H1 (cell line): ENCODE data around the gene RBM19. TPM values are rescaled to one million over a fixed set of nuclear protein-coding genes. Genes with fewer than 3 reads are reported as not detected.

Source experiments
- CTCF ChIA-PET: fragments of 300-600 bp; sonication (Branson Sonifier 250); formaldehyde crosslinking; loops from one replicate; lab custom pipeline; 2021; ENCODE audit not compliant: partially characterized antibody; lab: Charles Lee
- POLR2A ChIA-PET: fragments of 300-600 bp; sonication (Branson Sonifier 250); formaldehyde crosslinking; loops from one replicate; lab custom pipeline; 2021; ENCODE audit warnings: inconsistent platforms; ENCODE audit not compliant: partially characterized antibody; lab: Charles Lee
- DNase-seq, 2 experiments: peaks; one replicate each; pipeline versions ENCODE4 v3.0.0 to v3.0.0-alpha.2; 2010 to 2022; ENCODE audit warnings: low spot score in 2 of 2, low read depth in 1 of 2, mixed read lengths in 1 of 2
- FAIRE-seq: peaks from 2 replicates; lab custom pipeline; 2011; peaks lifted over from hg19 to GRCh38; lab: Jason Lieb, UNC
- H2AFZ ChIP-seq: 2 replicates; pipeline ENCODE4 v1.8.1; 2012; ENCODE audit warnings: low read length, inconsistent platforms
- H2AK5ac ChIP-seq: 2 replicates; pipeline ENCODE4 v1.6.1; 2013; ENCODE audit warnings: low read depth, low read length
- H2BK120ac ChIP-seq: replicated peaks from 2 replicates; pipeline ENCODE3; 2013; ENCODE audit warnings: low read depth, low read length, inconsistent platforms
- H2BK12ac ChIP-seq: 2 replicates; pipeline ENCODE4 v1.6.1; 2013; ENCODE audit warnings: low read depth, low read length
- H2BK15ac ChIP-seq: 2 replicates; pipeline ENCODE4 v1.6.1; 2013; ENCODE audit warnings: low read length
- H2BK20ac ChIP-seq: 2 replicates; pipeline ENCODE4 v1.6.1; 2013; ENCODE audit warnings: low read length
- H2BK5ac ChIP-seq: 2 replicates; pipeline ENCODE4 v1.6.1; 2013; ENCODE audit warnings: low read depth, low read length
- H3K14ac ChIP-seq: 2 replicates; pipeline ENCODE4 v1.6.1; 2013; ENCODE audit warnings: inconsistent platforms; ENCODE audit not compliant: insufficient read length
- H3K18ac ChIP-seq: 2 replicates; pipeline ENCODE4 v1.6.1; 2013; ENCODE audit warnings: low read length; ENCODE audit errors: extremely low read depth
- H3K23ac ChIP-seq: 2 replicates; pipeline ENCODE4 v1.6.1; 2013; ENCODE audit warnings: inconsistent platforms; ENCODE audit not compliant: insufficient read length
- H3K23me2 ChIP-seq: 2 replicates; pipeline ENCODE4 v1.6.1; 2013; ENCODE audit warnings: low read depth, low read length
- H3K27ac ChIP-seq: 2 replicates; pipeline ENCODE4 v1.6.1; 2011; ENCODE audit warnings: low read depth, low read length, inconsistent platforms
- H3K27me3 ChIP-seq, 4 experiments: replicated peaks in 1 of 4; 1 replicate in 1 of 4; 2 replicates in 3 of 4; pipeline versions ENCODE4 v1.6.1 to v1.8.1; 2011 to 2013; ENCODE audit warnings: low read length in 3 of 4, mild to moderate bottlenecking in 3 of 4, inconsistent platforms in 2 of 4, mixed read lengths in 2 of 4, moderate library complexity in 1 of 4; ENCODE audit not compliant: control insufficient read depth in 3 of 4, insufficient read depth in 3 of 4; ENCODE audit errors: extremely low read depth in 1 of 4
- H3K36me3 ChIP-seq, 4 experiments: 2 replicates each; pipeline versions ENCODE4 v1.6.1 to v1.8.1; 2011 to 2013; ENCODE audit warnings: mild to moderate bottlenecking in 4 of 4, low read length in 3 of 4, moderate library complexity in 2 of 4, control low read depth in 1 of 4, inconsistent platforms in 1 of 4; ENCODE audit not compliant: insufficient read depth in 4 of 4, control insufficient read depth in 2 of 4
- H3K4ac ChIP-seq: replicated peaks from 2 replicates; pipeline ENCODE3; 2013; ENCODE audit warnings: low read length, low read depth, mixed read lengths, inconsistent platforms; ENCODE audit not compliant: insufficient read length
- H3K4me1 ChIP-seq, 4 experiments: replicated peaks in 1 of 4; 1 replicate in 1 of 4; 2 replicates in 3 of 4; pipeline versions ENCODE4 v1.6.1 to v1.8.1; 2011 to 2013; ENCODE audit warnings: low read length in 3 of 4, inconsistent platforms in 2 of 4, mixed read lengths in 1 of 4; ENCODE audit not compliant: insufficient read depth in 4 of 4, control insufficient read depth in 3 of 4
- H3K4me2 ChIP-seq, 2 experiments: 2 replicates each; pipeline versions ENCODE4 v1.6.1 to v1.8.1; 2011 to 2013; ENCODE audit warnings: low read depth in 2 of 2, low read length in 2 of 2, control low read depth in 1 of 2, inconsistent platforms in 1 of 2, mild to moderate bottlenecking in 1 of 2; ENCODE audit not compliant: insufficient read depth in 1 of 2
- H3K4me3 ChIP-seq, 4 experiments: fragments of 200-600, 300-600 bp in 1 of 4; sonication (generic), shearing (Covaris generic), sonication (Bioruptor Twin) in 1 of 4; 2 replicates each; pipeline versions ENCODE4 v1.5.1 to v1.8.1; 2011 to 2016; ENCODE audit warnings: low read length in 4 of 4, low read depth in 3 of 4, control low read depth in 2 of 4, inconsistent platforms in 2 of 4, mild to moderate bottlenecking in 2 of 4, mixed read lengths in 1 of 4, moderate library complexity in 1 of 4; ENCODE audit not compliant: insufficient read depth in 2 of 4; ENCODE audit errors: extremely low read depth in 1 of 4
- H3K56ac ChIP-seq: replicated peaks from 2 replicates; pipeline ENCODE3; 2013; ENCODE audit warnings: low read depth, mild to moderate bottlenecking, mixed read lengths, low read length, inconsistent platforms; ENCODE audit not compliant: insufficient read length
- H3K79me1 ChIP-seq: 2 replicates; pipeline ENCODE4 v1.6.1; 2013; ENCODE audit warnings: low read depth, low read length, control low read depth
- H3K79me2 ChIP-seq, 2 experiments: 2 replicates each; pipeline versions ENCODE4 v1.6.1 to v1.8.1; 2012 to 2013; ENCODE audit warnings: low read length in 2 of 2, mild to moderate bottlenecking in 2 of 2, inconsistent platforms in 1 of 2; ENCODE audit not compliant: insufficient read depth in 2 of 2, control insufficient read depth in 1 of 2
- H3K9ac ChIP-seq, 4 experiments: replicated peaks in 1 of 4; 1 replicate in 1 of 4; 2 replicates in 3 of 4; pipeline versions ENCODE4 v1.6.1 to v1.8.1; 2011 to 2013; ENCODE audit warnings: low read depth in 3 of 4, low read length in 3 of 4, control low read depth in 2 of 4, mild to moderate bottlenecking in 2 of 4, moderate library complexity in 2 of 4, inconsistent platforms in 1 of 4; ENCODE audit errors: extremely low read depth in 1 of 4
- H3K9me3 ChIP-seq, 2 experiments: 2 replicates each; pipeline versions ENCODE4 v1.6.1 to v1.8.1; 2012 to 2013; ENCODE audit warnings: mild to moderate bottlenecking in 2 of 2, moderate library complexity in 2 of 2, control low read depth in 1 of 2, inconsistent platforms in 1 of 2, low read depth in 1 of 2, low read length in 1 of 2, mixed read lengths in 1 of 2; ENCODE audit not compliant: insufficient read depth in 2 of 2
- H4K20me1 ChIP-seq, 2 experiments: replicated peaks in 1 of 2; 2 replicates each; pipeline versions ENCODE3 to v1.8.1; 2011 to 2013; ENCODE audit warnings: inconsistent platforms in 2 of 2, low read length in 2 of 2, mild to moderate bottlenecking in 1 of 2; ENCODE audit not compliant: insufficient read depth in 2 of 2, control insufficient read depth in 1 of 2
- H4K5ac ChIP-seq: 2 replicates; pipeline ENCODE4 v1.6.1; 2013; ENCODE audit warnings: low read length, low read depth, mixed read lengths, inconsistent platforms; ENCODE audit not compliant: insufficient read length
- H4K8ac ChIP-seq: 2 replicates; pipeline ENCODE4 v1.8.0; 2013; ENCODE audit warnings: mild to moderate bottlenecking, moderate library complexity, low read length, inconsistent platforms; ENCODE audit not compliant: insufficient read depth; ENCODE audit errors: extremely low read depth
- H4K91ac ChIP-seq: replicated peaks from 2 replicates; pipeline ENCODE3; 2013; ENCODE audit warnings: low read length, mixed read lengths, inconsistent platforms; ENCODE audit not compliant: insufficient read length
- CBX5 ChIP-seq: fragments of 300-800, 300-1000 bp; sonication (generic); IDR thresholded peaks from 2 replicates; pipeline ENCODE4 v1.7.1; 2016; ENCODE audit warnings: antibody characterized with exemption, low read length, low read depth
- CEBPB ChIP-seq: IDR thresholded peaks from 2 replicates; pipeline ENCODE4 v1.6.1; 2012; ENCODE audit warnings: low read depth, low read length
- CHD1 ChIP-seq: IDR thresholded peaks from 2 replicates; pipeline ENCODE4 v1.6.1; 2012; ENCODE audit warnings: low read depth, low read length, improper control_type of control experiment
- CREB1 ChIP-seq: IDR thresholded peaks from 2 replicates; pipeline ENCODE4 v1.6.1; 2012; ENCODE audit warnings: inconsistent platforms
- EP300 ChIP-seq, 2 experiments: IDR thresholded peaks; 1 replicate in 1 of 2; 2 replicates in 1 of 2; pipeline ENCODE4 v1.6.1; 2011 to 2012; ENCODE audit warnings: low read depth in 2 of 2, low read length in 2 of 2, mild to moderate bottlenecking in 2 of 2, borderline replicate concordance in 1 of 2, inconsistent platforms in 1 of 2, moderate library complexity in 1 of 2
- GABPA ChIP-seq: IDR thresholded peaks from 2 replicates; pipeline ENCODE4 v1.6.1; 2011; ENCODE audit warnings: mild to moderate bottlenecking, low read length, moderate library complexity, borderline replicate concordance; ENCODE audit not compliant: insufficient read depth
- GTF2F1 ChIP-seq: IDR thresholded peaks from 2 replicates; pipeline ENCODE4 v1.6.1; 2012; ENCODE audit warnings: low read depth, low read length, improper control_type of control experiment, borderline replicate concordance
- MAFK ChIP-seq: IDR thresholded peaks from 2 replicates; pipeline ENCODE4 v1.6.1; 2012; ENCODE audit warnings: low read depth, mild to moderate bottlenecking, improper control_type of control experiment, low read length
- NRF1 ChIP-seq: IDR thresholded peaks from 2 replicates; pipeline ENCODE4 v1.6.1; 2011; ENCODE audit warnings: mild to moderate bottlenecking, low read depth, low read length, improper control_type of control experiment
- PHF8 ChIP-seq: fragments of 200-600 bp; sonication (generic); conservative IDR thresholded peaks from 2 replicates; pipeline ENCODE4 v1.7.1; 2012; ENCODE audit warnings: low read depth, mild to moderate bottlenecking, inconsistent platforms, low read length, moderate library complexity
- RXRA ChIP-seq: IDR thresholded peaks from 2 replicates; pipeline ENCODE4 v1.6.1; 2011; ENCODE audit warnings: low read depth, mild to moderate bottlenecking, low read length, moderate library complexity; ENCODE audit not compliant: insufficient read depth
- SIRT6 ChIP-seq: IDR thresholded peaks from one replicate; pipeline ENCODE4 v1.7.1; 2012; ENCODE audit warnings: low read length, inconsistent platforms
- SIX5 ChIP-seq: IDR thresholded peaks from 2 replicates; pipeline ENCODE4 v1.6.1; 2011; ENCODE audit warnings: mild to moderate bottlenecking, low read depth, low read length
- SUZ12 ChIP-seq: fragments of 200-600 bp; sonication (generic); IDR thresholded peaks from 2 replicates; pipeline ENCODE4 v1.6.1; 2012; ENCODE audit warnings: mild to moderate bottlenecking, inconsistent platforms, low read length, moderate library complexity, mixed read lengths
- TBP ChIP-seq: IDR thresholded peaks from 2 replicates; pipeline ENCODE4 v1.6.1; 2011; ENCODE audit warnings: low read depth, low read length, improper control_type of control experiment
- WGBS, 2 experiments: shearing (Covaris generic) in 1 of 2; methylation state at CpG; one replicate each; pipeline versions ENCODE4 v1.1.6 to v1.1.7; 2013 to 2015; ENCODE audit warnings: low lambda C conversion rate in 2 of 2, mixed read lengths in 2 of 2, inconsistent platforms in 1 of 2, low coverage in 1 of 2, missing lambda C conversion rate in 1 of 2; ENCODE audit not compliant: insufficient replicate concordance in 2 of 2, insufficient coverage in 1 of 2, insufficient read length in 1 of 2; ENCODE audit errors: extremely low coverage in 1 of 2, missing lambda C conversion rate in 1 of 2; 5-methylcytosine and 5-hydroxymethylcytosine counted together
- polyA plus RNA-seq, 7 experiments: library from polyadenylated mRNA; depleted of rRNA in 3 of 7; stranded (reverse) in 5 of 7; unstranded in 2 of 7; fragments of >200 nt in 5 of 7; fragments of 200-250 nt in 2 of 7; gene quantifications; 1 replicate in 5 of 7; 2 replicates in 1 of 7; 4 replicates in 1 of 7; pipeline versions ENCODE4 v1.2.1 to v1.2.3, GENCODE V29; 2011 to 2013; ENCODE audit warnings: missing spikeins in 2 of 7, mixed read lengths in 2 of 7
- total RNA-seq: library from RNA; stranded (reverse); fragmentation: NEBNext Ultra II Directional; extraction: Animal tissue kit (Norgen Biotek cat#: 25700); gene quantifications from 2 replicates; pipeline ENCODE4 v1.2.1, GENCODE V29; 2021

RBM19 gene
- total and polyA plus RNA-seq, 2 of the 8 experiments (the other 6 are each of a cell fraction or from before 2014, with no cell fraction given) = 23.4 to 61.9 TPM

GRCh38 chr12:113886721-113887120, 79.4 kb downstream of the RBM19 start:
- Histone ChIP-seq H2BK5ac (no peak overlapping the region), H2BK12ac (no peak overlapping the region), H3K56ac (no peak overlapping the region), H2BK120ac (no peak overlapping the region), H3K4me2 (no peak overlapping the region), H3K27me3 (no peaks in the 10 kb centered on the region), H4K5ac (no peak overlapping the region), H4K91ac (no peak overlapping the region), H3K23me2 (no peaks in the 10 kb centered on the region), H3K23ac (no peak overlapping the region), H4K20me1 (no peaks in the 10 kb centered on the region), H3K36me3 (no peaks in the 10 kb centered on the region), H3K79me2 (no peaks in the 10 kb centered on the region), H3K4ac (no peak overlapping the region), H3K18ac (no peak overlapping the region), H4K8ac (no peak overlapping the region), H3K14ac (no peak overlapping the region), H3K27ac (no peak overlapping the region), H2AFZ (no peak overlapping the region), H2BK15ac (no peak overlapping the region), H2AK5ac (no peak overlapping the region), H3K79me1 (no peaks in the 10 kb centered on the region), H3K4me1 (peaks cover 0 to 3% (median 2%) of the 10 kb centered on the region in 4 experiments; a peak in 4 of 7 replicates), H3K9me3 (no peaks in the 10 kb centered on the region), H2BK20ac (no peak overlapping the region), H3K4me3 (no peak overlapping the region), H3K9ac (no peak overlapping the region)
- ChIA-PET CTCF (interaction anchor here (1.5 to 1.7 kb wide), 2 partner anchors 26 to 36 kb away, joined by 4 read pairs; no protein-coding TSS in a partner anchor), POLR2A (interaction anchor here (0.9 kb wide), 1 partner anchor 10 kb away, joined by 3 read pairs; no protein-coding TSS in a partner anchor)
- DNase-seq (no peak), FAIRE-seq (no peak)
- 92% methylated on average over 9 of the region's 9 CpGs; no CpG with 5 or more reads in 1 of the 2 experiments for WGBS, 2 experiments
- TF ChIP-seq CEBPB (no peak), RXRA (no peak), SIX5 (no peak), PHF8 (no peak), MAFK (no peak), EP300 (IDR thresholded peaks at IDR 0.05; ENCODE audit: borderline replicate concordance in 1 of 2, low read depth in 2 of 2, low read length in 2 of 2) (no peak), TBP (no peak), CHD1 (no peak), SUZ12 (no peak), SIRT6 (no peak), CBX5 (no peak), NRF1 (no peak), CREB1 (no peak), GTF2F1 (no peak), GABPA (no peak)
